Heart left ventricle (tissue), 16 donors: ENCODE data around the gene VSIG10L. TPM values are rescaled to one million over a fixed set of nuclear protein-coding genes. Genes with fewer than 3 reads are reported as not detected.

Experiments used
- ATAC-seq, 4 donors: fragments of 200-7000 bp; cut with Tn5 transposase; one replicate each; pipeline ENCODE4 v1.9.1; 2020 to 2022; ENCODE audit warnings: moderate library complexity in 4 of 4, mild to moderate bottlenecking in 3 of 4, moderate number of reproducible peaks in 1 of 4
- DNase-seq, 5 donors: peaks; one replicate each; pipeline ENCODE4 v3.0.0-alpha.2; 2020
- H3K27ac ChIP-seq, 12 donors: fragments of 200-600 bp; sonication (generic) in 4 of 12; one replicate each; pipeline versions ENCODE4 v1.5.0 to v1.8.0; 2016 to 2022; ENCODE audit warnings: mild to moderate bottlenecking in 2 of 12
- H3K27me3 ChIP-seq, 9 donors: fragments of 200-600 bp; sonication (generic) in 2 of 9; one replicate each; pipeline versions ENCODE4 v1.5.1 to v1.8.0; 2016 to 2022; ENCODE audit warnings: mild to moderate bottlenecking in 3 of 9
- H3K36me3 ChIP-seq, 9 donors: fragments of 200-600 bp; sonication (generic) in 2 of 9; one replicate each; pipeline versions ENCODE4 v1.5.0 to v1.8.0; 2018 to 2022; ENCODE audit warnings: mild to moderate bottlenecking in 2 of 9
- H3K4me1 ChIP-seq, 12 donors: fragments of 200-600 bp; sonication (generic) in 4 of 12; one replicate each; pipeline versions ENCODE4 v1.5.0 to v1.8.0; 2016 to 2022; ENCODE audit warnings: mild to moderate bottlenecking in 3 of 12
- H3K4me3 ChIP-seq, 12 donors: fragments of 200-600 bp; sonication (generic) in 4 of 12; one replicate each; pipeline versions ENCODE4 v1.5.0 to v1.8.0; 2017 to 2022; ENCODE audit warnings: mild to moderate bottlenecking in 9 of 12, moderate library complexity in 4 of 12
- H3K9me3 ChIP-seq, 12 donors: fragments of 200-600 bp; sonication (generic) in 4 of 12; one replicate each; pipeline versions ENCODE4 v1.5.0 to v1.8.0; 2016 to 2022; ENCODE audit warnings: mild to moderate bottlenecking in 1 of 12
- CTCF ChIP-seq, 12 donors: fragments of 200-600 bp; sonication (generic) in 4 of 12; IDR thresholded peaks; one replicate each; pipeline versions ENCODE4 v1.5.0 to v1.8.0; 2018 to 2022; ENCODE audit warnings: antibody characterized with exemption in 12 of 12, mild to moderate bottlenecking in 5 of 12
- POLR2A ChIP-seq, 2 donors: fragments of 450-650 bp; IDR thresholded peaks; one replicate each; pipeline ENCODE4 v1.6.1; 2017; ENCODE audit warnings: antibody characterized with exemption in 2 of 2, mild to moderate bottlenecking in 2 of 2, moderate library complexity in 2 of 2
- WGBS, 4 donors: extraction: QIAGEN DNeasy Blood & Tissue Kit in 2 of 4; methylation state at CpG; one replicate each; pipeline versions ENCODE4 v1.1.5 to v1.1.7; 2013 to 2018; 5-methylcytosine and 5-hydroxymethylcytosine counted together
- intact Hi-C, 10 donors: fragments of 100-400 bp; cut with DNase I; formaldehyde crosslinking; loops; one replicate each; pipeline versions ENCODE4 v1.11.1 to v1.14.2; 2022
- polyA plus RNA-seq, 2 donors: library from polyadenylated mRNA; stranded (reverse); fragments of 200-250 nt; gene quantifications; one replicate each; pipeline ENCODE4 v1.2.3, GENCODE V29; 2013
- total RNA-seq, 9 donors: library from RNA; depleted of rRNA in 2 of 9; stranded (reverse); fragments of >200 nt in 2 of 9; fragmentation: NEBNext Ultra II Directional in 3 of 9; extraction: Animal tissue kit (Norgen Biotek cat#: 25700) in 3 of 9; gene quantifications; one replicate each; pipeline versions ENCODE4 v1.1.0 to v1.2.4, GENCODE V29; 2016 to 2023
- donor health status: ischemic (EF 13 %, LVEDD 7.1; RV severe dilation, severe dysfunction).
- donor health status: healthy with polysubstance abuse.
- donor health status: DM: no; HTN: yes; CAD: no.
- donor health status: DM: no; HTN: no; CAD: no.
- donor health status: ischemic (EF 25% LVEDD 6.9; RV normal size, moderate dysfunction).
- donor health status: ischemic (EF 25% LVEDD 5.7; RV mildly dilated, moderate dysfunction).
- donor health status: healthy.
- donor health status: DM: yes; HTN: yes; CAD: no.
- donor health status: ischemic (EF 35%, LVEDD 5.7; RV mildly dilated, moderate dysfunction).
- donor health status: nonischemic (EF 11% LVEDD 7.7; RV severe dilation, severe dysfunction).
- donor health status: DM: yes; HTN: yes; CAD: no.
- donor health status: PGD.
- donor health status: ischemic (EF 29% LVEDD 5.4; RV normal size, mild dysfunction).
- donor health status: nonischemic (EF 23%, LVEDD 6.1; RV moderate dilation, normal function).

The VSIG10L gene
- total and polyA plus RNA-seq, 11 donors: 0.40 to 1.7 (median 0.75) TPM

GRCh38 chr19:51318687-51319648 lies 23.0 kb downstream of the VSIG10L start:
- peaks cover 0 to 48% (median 2%) of the 10 kb centered on the region in 9 donors for H3K27me3 ChIP-seq
- H3K9me3 ChIP-seq: peaks cover 0 to 7% (median 0%) of the 10 kb centered on the region in 12 donors
- no peaks in the 10 kb centered on the region for H3K4me1 ChIP-seq
- ATAC-seq: no peak
- TF ChIP-seq CTCF (IDR thresholded peaks at IDR 0.05) (no peak), POLR2A (IDR thresholded peaks at IDR 0.05) (no peak)
- 71 to 80% (median 72%) methylated on average over 23 of the region's 23 CpGs for WGBS, 4 donors
- intact Hi-C loops: no loop called here
- DNase-seq: no peak
- no peaks in the 10 kb centered on the region for H3K36me3 ChIP-seq
- H3K4me3 ChIP-seq: no peak overlapping the region
- no peak overlapping the region for H3K27ac ChIP-seq

GRCh38 chr19:51317968-51318367 lies 24.0 kb downstream of the VSIG10L start:
- Histone ChIP-seq H3K4me3 (no peak overlapping the region), H3K27me3 (peaks cover 0 to 50% (median 3%) of the 10 kb centered on the region in 9 donors), H3K4me1 (no peaks in the 10 kb centered on the region), H3K36me3 (no peaks in the 10 kb centered on the region), H3K27ac (no peak overlapping the region), H3K9me3 (peaks cover 0 to 7% (median 0%) of the 10 kb centered on the region in 12 donors)
- DNase-seq (no peak), ATAC-seq (no peak)
- TF ChIP-seq CTCF (IDR thresholded peaks at IDR 0.05) (no peak), POLR2A (IDR thresholded peaks at IDR 0.05) (no peak)
- 53 to 100% (median 62%) methylated on average over 1 of the region's 1 CpG for WGBS, 4 donors
- intact Hi-C loops: no loop called here

GRCh38 chr19:51317376-51317775 lies 24.6 kb downstream of the VSIG10L start:
- Histone ChIP-seq H3K9me3 (peaks cover 0 to 7% (median 0%) of the 10 kb centered on the region in 12 donors), H3K27me3 (peaks cover 0 to 54% (median 6%) of the 10 kb centered on the region in 9 donors)
- WGBS, 4 donors: 74 to 86% (median 83%) methylated on average over 3 of the region's 3 CpGs

More at GRCh38 chr19:51317376-51317775, 24.6 kb downstream of the VSIG10L start:
- ATAC-seq (no peak), DNase-seq (no peak)
- intact Hi-C loops: no loop called here
- H3K36me3 ChIP-seq: no peaks in the 10 kb centered on the region
- no peak overlapping the region for H3K4me3 ChIP-seq
- no peaks in the 10 kb centered on the region for H3K4me1 ChIP-seq
- H3K27ac ChIP-seq: no peak overlapping the region
- TF ChIP-seq CTCF (IDR thresholded peaks at IDR 0.05) (no peak), POLR2A (IDR thresholded peaks at IDR 0.05) (no peak)
